HL-60 (cell line): Measurements from ENCODE around the gene ISLR2.

Experiments
- CTCF ChIP-seq: IDR thresholded peaks from one replicate; pipeline ENCODE4 v1.5.1; 2011; ENCODE audit warnings: low read length, control low read depth, inconsistent platforms; ENCODE audit not compliant: insufficient read depth
- GABPA ChIP-seq: IDR thresholded peaks from 2 replicates; pipeline ENCODE4 v1.6.1; 2012; ENCODE audit warnings: low read depth
- SPI1 ChIP-seq: IDR thresholded peaks from 2 replicates; pipeline ENCODE4 v1.6.1; 2012; ENCODE audit warnings: low read depth, mild to moderate bottlenecking, borderline replicate concordance

DNA sequence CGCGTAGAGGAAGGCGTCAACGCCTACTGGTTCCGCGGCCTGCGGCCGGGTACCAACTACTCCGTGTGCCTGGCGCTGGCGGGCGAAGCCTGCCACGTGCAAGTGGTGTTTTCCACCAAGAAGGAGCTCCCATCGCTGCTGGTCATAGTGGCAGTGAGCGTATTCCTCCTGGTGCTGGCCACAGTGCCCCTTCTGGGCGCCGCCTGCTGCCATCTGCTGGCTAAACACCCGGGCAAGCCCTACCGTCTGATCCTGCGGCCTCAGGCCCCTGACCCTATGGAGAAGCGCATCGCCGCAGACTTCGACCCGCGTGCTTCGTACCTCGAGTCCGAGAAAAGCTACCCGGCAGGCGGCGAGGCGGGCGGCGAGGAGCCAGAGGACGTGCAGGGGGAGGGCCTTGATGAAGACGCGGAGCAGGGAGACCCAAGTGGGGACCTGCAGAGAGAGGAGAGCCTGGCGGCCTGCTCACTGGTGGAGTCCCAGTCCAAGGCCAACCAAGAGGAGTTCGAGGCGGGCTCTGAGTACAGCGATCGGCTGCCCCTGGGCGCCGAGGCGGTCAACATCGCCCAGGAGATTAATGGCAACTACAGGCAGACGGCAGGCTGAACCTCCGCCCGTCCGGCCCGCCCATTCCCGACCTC, 4.1 kb downstream of the ISLR2 start:
- TF ChIP-seq SPI1 (no peak), CTCF (peak; percentile 8), GABPA (no peak)
